Suprapubic skin (tissue), 4 donors: ENCODE results near the gene CCDC158.

Experiments used
- EP300 ChIP-seq: sonication (generic); formaldehyde crosslinking; IDR thresholded peaks from one replicate; pipeline ENCODE4 v1.6.1; 2017; ENCODE audit warnings: antibody characterized with exemption
- POLR2A ChIP-seq, 2 donors: fragments of 450-650 bp; IDR thresholded peaks; one replicate each; pipeline ENCODE4 v1.6.1; 2017; ENCODE audit warnings: antibody characterized with exemption in 2 of 2, mild to moderate bottlenecking in 2 of 2, moderate library complexity in 2 of 2
- POLR2AphosphoS5 ChIP-seq, 3 donors: sonication (generic); formaldehyde crosslinking; IDR thresholded peaks; one replicate each; pipeline ENCODE4 v1.6.1; 2017; ENCODE audit warnings: antibody characterized with exemption in 3 of 3
- TF ChIP-seq, protein P1 (sequence below), 2 donors: fragments of 200-600 bp in 1 of 2; fragments of 450-650 bp in 1 of 2; sonication (generic) in 1 of 2; IDR thresholded peaks; one replicate each; pipeline ENCODE4 v1.5.1; 2016 to 2019; ENCODE audit warnings: antibody characterized with exemption in 2 of 2, mild to moderate bottlenecking in 1 of 2, moderate library complexity in 1 of 2

DNA sequence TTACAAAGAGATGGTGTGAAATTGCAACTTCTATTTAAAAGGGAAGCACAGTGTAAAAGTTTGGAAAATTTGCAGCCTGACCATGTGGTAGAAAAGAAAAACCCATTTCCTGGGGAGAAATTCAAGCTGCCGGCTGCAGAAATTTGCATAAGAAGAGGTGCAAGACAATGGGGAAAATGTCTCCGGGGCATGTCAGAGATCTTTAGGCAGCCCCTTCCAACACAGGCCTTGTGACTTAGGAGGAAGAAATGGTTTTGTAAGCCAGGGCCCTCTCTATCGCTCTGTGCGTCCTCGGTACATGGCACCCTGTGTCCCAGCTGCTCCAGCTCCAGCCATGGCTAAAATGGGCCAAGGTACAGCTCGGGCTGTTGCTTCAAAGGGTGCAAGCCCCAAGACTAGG lies 40.4 kb downstream of the CCDC158 start:
- TF ChIP-seq, protein P1, sequence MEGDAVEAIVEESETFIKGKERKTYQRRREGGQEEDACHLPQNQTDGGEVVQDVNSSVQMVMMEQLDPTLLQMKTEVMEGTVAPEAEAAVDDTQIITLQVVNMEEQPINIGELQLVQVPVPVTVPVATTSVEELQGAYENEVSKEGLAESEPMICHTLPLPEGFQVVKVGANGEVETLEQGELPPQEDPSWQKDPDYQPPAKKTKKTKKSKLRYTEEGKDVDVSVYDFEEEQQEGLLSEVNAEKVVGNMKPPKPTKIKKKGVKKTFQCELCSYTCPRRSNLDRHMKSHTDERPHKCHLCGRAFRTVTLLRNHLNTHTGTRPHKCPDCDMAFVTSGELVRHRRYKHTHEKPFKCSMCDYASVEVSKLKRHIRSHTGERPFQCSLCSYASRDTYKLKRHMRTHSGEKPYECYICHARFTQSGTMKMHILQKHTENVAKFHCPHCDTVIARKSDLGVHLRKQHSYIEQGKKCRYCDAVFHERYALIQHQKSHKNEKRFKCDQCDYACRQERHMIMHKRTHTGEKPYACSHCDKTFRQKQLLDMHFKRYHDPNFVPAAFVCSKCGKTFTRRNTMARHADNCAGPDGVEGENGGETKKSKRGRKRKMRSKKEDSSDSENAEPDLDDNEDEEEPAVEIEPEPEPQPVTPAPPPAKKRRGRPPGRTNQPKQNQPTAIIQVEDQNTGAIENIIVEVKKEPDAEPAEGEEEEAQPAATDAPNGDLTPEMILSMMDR (IDR thresholded peaks at IDR 0.05) = no peak
- TF ChIP-seq POLR2A (IDR thresholded peaks at IDR 0.05) (no peak), POLR2AphosphoS5 (IDR thresholded peaks at IDR 0.05) (no peak), EP300 (no peak)
